OCI-LY1 (cell line): ENCODE measurements around the gene MYBPHL.

Experiments
- H2AFZ ChIP-seq: fragments of 200-600 bp; sonication (generic), shearing (Covaris generic); 2 replicates; pipeline ENCODE4 v1.6.0; 2014; ENCODE audit warnings: antibody characterized with exemption, mild to moderate bottlenecking, low read length
- H3F3A ChIP-seq: fragments of 200-600 bp; sonication (generic), shearing (Covaris generic); 2 replicates; pipeline ENCODE4 v1.6.0; 2014; ENCODE audit warnings: mild to moderate bottlenecking, antibody characterized with exemption, low read length, moderate library complexity; ENCODE audit not compliant: insufficient read depth
- H3K27ac ChIP-seq: fragments of 200-600 bp; sonication (generic); 2 replicates; pipeline ENCODE4 v1.5.1; 2014; ENCODE audit warnings: low read length, mixed run types, mild to moderate bottlenecking, low read depth; ENCODE audit not compliant: poor library complexity, severe bottlenecking
- H3K27me3 ChIP-seq: fragments of 200-600 bp; sonication (generic); 2 replicates; pipeline ENCODE4 v1.6.0; 2014; ENCODE audit warnings: antibody characterized with exemption, mild to moderate bottlenecking, low read length, moderate library complexity; ENCODE audit not compliant: insufficient read depth
- H3K36me3 ChIP-seq: fragments of 200-600 bp; sonication (generic); 2 replicates; pipeline ENCODE4 v1.6.1; 2014; ENCODE audit warnings: mild to moderate bottlenecking, antibody characterized with exemption, low read length, moderate library complexity, mixed read lengths; ENCODE audit not compliant: insufficient read depth
- H3K4me1 ChIP-seq: fragments of 200-600 bp; sonication (generic); 2 replicates; pipeline ENCODE4 v1.5.1; 2014; ENCODE audit warnings: mild to moderate bottlenecking, low read length, moderate library complexity; ENCODE audit not compliant: insufficient read depth, severe bottlenecking
- H3K4me2 ChIP-seq: fragments of 200-600 bp; sonication (generic), shearing (Covaris generic); 2 replicates; pipeline ENCODE4 v1.6.1; 2014; ENCODE audit warnings: low read length
- H3K4me3 ChIP-seq: fragments of 200-600 bp; sonication (generic); 2 replicates; pipeline ENCODE4 v1.5.1; 2014; ENCODE audit warnings: low read length, low read depth, mild to moderate bottlenecking, mixed read lengths; ENCODE audit not compliant: poor library complexity, severe bottlenecking
- H3K79me2 ChIP-seq: fragments of 200-600 bp; shearing (Covaris generic); 2 replicates; pipeline ENCODE4 v1.6.1; 2016; ENCODE audit warnings: mixed run types, low read length, mixed read lengths; ENCODE audit not compliant: insufficient read depth
- H3K9ac ChIP-seq: fragments of 200-600 bp; sonication (generic), shearing (Covaris generic); 2 replicates; pipeline ENCODE4 v1.6.1; 2014; ENCODE audit warnings: mild to moderate bottlenecking, low read length, mixed read lengths
- H3K9me2 ChIP-seq: fragments of 200-600 bp; sonication (generic), shearing (Covaris generic); 2 replicates; pipeline ENCODE4 v1.6.1; 2014; ENCODE audit warnings: low read depth, mild to moderate bottlenecking, low read length, mixed read lengths
- H3K9me3 ChIP-seq: fragments of 200-600 bp; shearing (Covaris generic); 2 replicates; pipeline ENCODE4 v1.6.1; 2014; ENCODE audit warnings: low read length, mixed read lengths
- H4K20me1 ChIP-seq: fragments of 200-600 bp; sonication (generic), shearing (Covaris generic); 2 replicates; pipeline ENCODE4 v1.6.0; 2016; ENCODE audit warnings: mild to moderate bottlenecking, low read length; ENCODE audit not compliant: insufficient read depth
- EZH2 ChIP-seq: fragments of 200-600 bp; sonication (generic), shearing (Covaris generic); IDR thresholded peaks from 2 replicates; pipeline ENCODE4 v1.8.0; 2017; ENCODE audit warnings: borderline replicate concordance, mixed run types, mild to moderate bottlenecking, antibody characterized with exemption, low read length, moderate library complexity, mixed read lengths
- TF ChIP-seq, protein P1 (sequence below): fragments of 200-600 bp; sonication (generic), shearing (Covaris generic); IDR thresholded peaks from 2 replicates; pipeline ENCODE4 v1.5.1; 2017; ENCODE audit warnings: mild to moderate bottlenecking, antibody characterized with exemption, low read length, moderate library complexity, mixed read lengths

Gene MYBPHL

DNA sequence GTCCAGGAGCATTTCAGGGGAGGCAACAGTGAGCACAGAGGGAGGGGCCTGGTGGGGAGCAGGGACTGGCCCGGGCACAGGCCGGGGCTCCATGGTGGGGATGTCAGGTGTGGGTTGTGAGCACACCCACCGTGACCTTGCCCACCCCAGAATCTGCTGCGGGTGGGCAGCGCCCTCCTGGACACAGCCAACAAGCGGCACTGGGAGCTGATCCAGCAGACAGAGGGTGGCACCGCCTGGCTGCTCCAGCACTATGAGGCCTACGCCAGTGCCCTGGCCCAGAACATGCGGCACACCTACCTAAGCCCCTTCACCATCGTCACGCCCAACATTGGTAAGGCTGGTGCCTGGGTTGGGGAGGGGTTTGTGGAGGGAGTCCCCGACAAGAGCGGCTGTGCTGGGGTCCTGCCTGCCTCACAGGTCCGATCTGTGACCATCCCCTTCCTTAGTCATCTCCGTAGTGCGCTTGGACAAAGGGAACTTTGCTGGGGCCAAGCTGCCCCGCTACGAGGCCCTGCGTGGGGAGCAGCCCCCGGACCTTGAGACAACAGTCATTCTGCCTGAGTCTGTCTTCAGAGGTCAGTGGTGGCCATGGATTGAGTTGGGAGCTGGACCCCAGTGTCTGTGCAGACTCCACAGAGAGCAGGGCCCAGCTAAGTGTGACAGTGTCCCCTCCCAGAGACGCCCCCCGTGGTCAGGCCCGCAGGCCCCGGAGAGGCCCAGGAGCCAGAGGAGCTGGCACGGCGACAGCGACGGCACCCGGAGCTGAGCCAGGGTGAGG, 38.2 kb downstream of the MYBPHL start:
- Histone ChIP-seq H3K36me3 (no peaks in the 10 kb centered on the region; the same call in 1 of the 2 replicates), H3K9ac (no peak overlapping the region), H3K4me2 (no peak overlapping the region), H3K4me1 (no peaks in the 10 kb centered on the region), H4K20me1 (no peaks in the 10 kb centered on the region), H3K4me3 (no peak overlapping the region), H3F3A (no peaks in the 10 kb centered on the region), H3K27me3 (no peaks in the 10 kb centered on the region; the same call in 1 of the 2 replicates), H3K9me2 (no peaks in the 10 kb centered on the region), H3K79me2 (no peaks in the 10 kb centered on the region), H2AFZ (no peak overlapping the region), H3K27ac (no peak overlapping the region), H3K9me3 (no peaks in the 10 kb centered on the region)
- TF ChIP-seq, protein P1, sequence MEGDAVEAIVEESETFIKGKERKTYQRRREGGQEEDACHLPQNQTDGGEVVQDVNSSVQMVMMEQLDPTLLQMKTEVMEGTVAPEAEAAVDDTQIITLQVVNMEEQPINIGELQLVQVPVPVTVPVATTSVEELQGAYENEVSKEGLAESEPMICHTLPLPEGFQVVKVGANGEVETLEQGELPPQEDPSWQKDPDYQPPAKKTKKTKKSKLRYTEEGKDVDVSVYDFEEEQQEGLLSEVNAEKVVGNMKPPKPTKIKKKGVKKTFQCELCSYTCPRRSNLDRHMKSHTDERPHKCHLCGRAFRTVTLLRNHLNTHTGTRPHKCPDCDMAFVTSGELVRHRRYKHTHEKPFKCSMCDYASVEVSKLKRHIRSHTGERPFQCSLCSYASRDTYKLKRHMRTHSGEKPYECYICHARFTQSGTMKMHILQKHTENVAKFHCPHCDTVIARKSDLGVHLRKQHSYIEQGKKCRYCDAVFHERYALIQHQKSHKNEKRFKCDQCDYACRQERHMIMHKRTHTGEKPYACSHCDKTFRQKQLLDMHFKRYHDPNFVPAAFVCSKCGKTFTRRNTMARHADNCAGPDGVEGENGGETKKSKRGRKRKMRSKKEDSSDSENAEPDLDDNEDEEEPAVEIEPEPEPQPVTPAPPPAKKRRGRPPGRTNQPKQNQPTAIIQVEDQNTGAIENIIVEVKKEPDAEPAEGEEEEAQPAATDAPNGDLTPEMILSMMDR = no peak
- no peak for TF ChIP-seq EZH2

DNA sequence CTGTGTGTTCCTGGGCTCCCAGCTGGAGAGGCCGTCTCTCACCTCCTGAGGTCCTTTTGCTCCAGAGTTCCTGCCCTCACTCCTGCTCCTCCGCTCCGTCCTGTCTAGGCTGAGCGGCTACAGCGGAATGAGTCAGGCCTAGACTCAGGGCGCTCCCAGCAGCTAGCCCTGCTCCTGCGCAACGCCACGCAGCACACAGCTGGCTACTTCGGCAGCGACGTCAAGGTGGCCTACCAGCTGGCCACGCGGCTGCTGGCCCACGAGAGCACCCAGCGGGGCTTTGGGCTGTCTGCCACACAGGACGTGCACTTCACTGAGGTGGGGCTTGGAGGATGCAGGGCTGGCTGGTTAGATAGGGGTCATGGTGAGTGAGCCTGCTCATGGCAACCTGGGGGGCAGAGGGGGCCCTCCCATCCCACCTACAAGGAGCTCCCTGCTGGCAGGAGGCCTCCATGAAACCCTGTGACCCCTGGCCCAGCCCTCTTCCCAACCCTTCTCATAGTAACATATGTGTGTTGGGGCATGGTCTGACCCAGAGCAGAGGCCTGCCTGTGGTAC, 39.0 kb downstream of the MYBPHL start:
- no peak overlapping the region for H3K4me3 ChIP-seq
- H3K4me1 ChIP-seq = no peaks in the 10 kb centered on the region
- H3K27me3 ChIP-seq = no peaks in the 10 kb centered on the region; the same call in 1 of the 2 replicates
- H3K36me3 ChIP-seq = no peaks in the 10 kb centered on the region; the same call in 1 of the 2 replicates
- H3K79me2 ChIP-seq = no peaks in the 10 kb centered on the region
- no peaks in the 10 kb centered on the region for H3F3A ChIP-seq
- no peak overlapping the region for H3K4me2 ChIP-seq
- no peak overlapping the region for H2AFZ ChIP-seq
- H4K20me1 ChIP-seq = no peaks in the 10 kb centered on the region
- H3K27ac ChIP-seq = no peak overlapping the region
- TF ChIP-seq, protein P1 = no peak
- TF ChIP-seq EZH2 = no peak
- no peak overlapping the region for H3K9ac ChIP-seq
- H3K9me3 ChIP-seq = no peaks in the 10 kb centered on the region
- no peaks in the 10 kb centered on the region for H3K9me2 ChIP-seq

DNA sequence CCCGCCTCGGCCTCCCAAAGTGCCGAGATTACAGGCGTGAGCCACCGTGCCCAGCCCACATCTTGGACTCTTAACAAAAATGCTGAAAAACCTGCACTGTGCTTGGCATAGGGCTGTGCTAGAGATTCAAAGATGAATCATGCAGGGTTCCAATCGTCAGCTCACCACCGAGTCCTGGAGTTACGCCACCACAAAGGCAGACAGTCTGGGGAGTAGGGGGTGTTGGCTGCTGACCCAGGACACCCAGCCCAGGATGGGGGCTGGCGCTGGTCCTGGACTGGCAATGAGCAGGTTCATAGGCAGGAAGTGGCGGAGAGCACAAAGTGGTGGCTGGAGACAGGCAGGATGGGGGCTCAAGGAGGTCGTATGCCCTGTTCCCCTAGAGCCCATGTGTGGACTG, 39.8 kb downstream of the MYBPHL start:
- H3K27ac ChIP-seq = no peak overlapping the region
- H3K9ac ChIP-seq = no peak overlapping the region
- no peaks in the 10 kb centered on the region for H3F3A ChIP-seq
- H3K36me3 ChIP-seq = no peaks in the 10 kb centered on the region; the same call in 1 of the 2 replicates
- no peaks in the 10 kb centered on the region for H3K9me3 ChIP-seq
- H3K27me3 ChIP-seq = no peaks in the 10 kb centered on the region; the same call in 1 of the 2 replicates
- H3K79me2 ChIP-seq = no peaks in the 10 kb centered on the region
- TF ChIP-seq, protein P1 = no peak
- TF ChIP-seq EZH2 = no peak
- H3K4me1 ChIP-seq = no peaks in the 10 kb centered on the region
- H3K4me2 ChIP-seq = no peak overlapping the region
- no peaks in the 10 kb centered on the region for H3K9me2 ChIP-seq
- H2AFZ ChIP-seq = no peak overlapping the region
- H4K20me1 ChIP-seq = no peaks in the 10 kb centered on the region
- H3K4me3 ChIP-seq = no peak overlapping the region
